H1 (cell line): ENCODE measurements around the gene BAD. TPM values are rescaled to one million over a fixed set of nuclear protein-coding genes. Genes with fewer than 3 reads are reported as not detected.

Experiments
- CTCF ChIP-seq, 3 experiments: IDR thresholded peaks; 1 replicate in 2 of 3; 2 replicates in 1 of 3; pipeline versions ENCODE4 v1.5.1 to v1.6.1; 2011; ENCODE audit warnings: low read length in 3 of 3, mild to moderate bottlenecking in 3 of 3, inconsistent platforms in 2 of 3, low read depth in 1 of 3, moderate library complexity in 1 of 3; ENCODE audit not compliant: insufficient read depth in 1 of 3; ENCODE audit errors: control extremely low read depth in 1 of 3
- NANOG ChIP-seq: IDR thresholded peaks from 2 replicates; pipeline ENCODE4 v1.6.1; 2011; ENCODE audit warnings: low read length, low read depth, mild to moderate bottlenecking, inconsistent platforms; ENCODE audit not compliant: insufficient read depth, poor library complexity, severe bottlenecking
- RNF2 ChIP-seq: fragments of 200-900, 300-1000 bp; sonication (generic); IDR thresholded peaks from 2 replicates; pipeline ENCODE4 v1.7.1; 2016; ENCODE audit warnings: borderline replicate concordance, low read depth, mild to moderate bottlenecking, antibody characterized with exemption, low read length; ENCODE audit not compliant: poor library complexity, severe bottlenecking; ENCODE audit errors: missing control alignments
- RXRA ChIP-seq: IDR thresholded peaks from 2 replicates; pipeline ENCODE4 v1.6.1; 2011; ENCODE audit warnings: low read depth, mild to moderate bottlenecking, low read length, moderate library complexity; ENCODE audit not compliant: insufficient read depth
- SP1 ChIP-seq: IDR thresholded peaks from 2 replicates; pipeline ENCODE4 v1.6.1; 2011; ENCODE audit warnings: low read depth, low read length
- polyA plus RNA-seq, 7 experiments: library from polyadenylated mRNA; depleted of rRNA in 3 of 7; stranded (reverse) in 5 of 7; unstranded in 2 of 7; fragments of >200 nt in 5 of 7; fragments of 200-250 nt in 2 of 7; gene quantifications; 1 replicate in 5 of 7; 2 replicates in 1 of 7; 4 replicates in 1 of 7; pipeline versions ENCODE4 v1.2.1 to v1.2.3, GENCODE V29; 2011 to 2013; ENCODE audit warnings: missing spikeins in 2 of 7, mixed read lengths in 2 of 7
- total RNA-seq: library from RNA; stranded (reverse); fragmentation: NEBNext Ultra II Directional; extraction: Animal tissue kit (Norgen Biotek cat#: 25700); gene quantifications from 2 replicates; pipeline ENCODE4 v1.2.1, GENCODE V29; 2021

BAD gene
- total and polyA plus RNA-seq, 2 of the 8 experiments (the other 6 are each of a cell fraction or from before 2014, with no cell fraction given) = 23.1 to 33.7 TPM

DNA sequence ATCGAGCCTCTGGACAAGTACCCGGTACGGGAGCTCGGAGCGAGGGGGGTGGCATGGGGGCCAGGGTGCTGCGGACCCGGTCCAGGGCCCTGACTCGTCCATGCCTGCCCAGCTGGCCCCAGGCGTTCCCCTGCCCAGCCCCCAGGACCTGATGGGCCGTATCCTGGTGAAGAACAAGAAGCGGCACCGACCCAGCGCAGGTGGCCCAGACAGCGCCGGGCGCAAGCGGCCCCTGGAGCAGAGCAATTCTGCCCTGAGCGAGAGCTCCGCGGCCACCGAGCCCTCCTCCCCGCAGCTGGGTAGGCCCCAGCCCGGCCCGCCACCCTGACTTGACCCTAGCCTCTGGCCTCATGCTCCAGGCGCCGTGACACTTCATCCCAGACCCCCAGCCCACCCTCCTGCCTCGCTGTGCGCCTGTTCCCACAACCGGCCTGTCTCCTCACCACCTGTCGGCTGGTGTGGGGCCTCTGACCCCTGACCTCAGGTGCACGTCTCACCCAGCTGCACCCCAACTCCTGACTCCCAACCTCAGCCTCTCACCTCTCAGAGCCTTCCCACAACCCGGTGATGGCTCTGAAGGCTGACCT is 25.4 kb downstream of the BAD start (continued):
- TF ChIP-seq CTCF (IDR thresholded peaks at IDR 0.05; ENCODE audit: control extremely low read depth in 1 of 3, insufficient read depth in 1 of 3, low read depth in 1 of 3, low read length in 3 of 3) (no peak), RNF2 (no peak), SP1 (no peak), NANOG (no peak), RXRA (no peak)
